Fibroblast of villous mesenchyme (primary cell): ENCODE measurements around the gene JUND. TPM values are rescaled to one million over a fixed set of nuclear protein-coding genes. Genes with fewer than 3 reads are reported as not detected.

Source experiments
- DNase-seq: peaks from one replicate; pipeline ENCODE4 v3.0.0-alpha.2; 2010; ENCODE audit warnings: low read depth
- H3K4me3 ChIP-seq: 2 replicates; pipeline ENCODE4 v1.5.1; 2011; ENCODE audit warnings: low read depth, mild to moderate bottlenecking, low read length
- total RNA-seq: library from RNA; depleted of rRNA; stranded (reverse); fragments of >200 nt; gene quantifications from 2 replicates; pipeline ENCODE4 v1.2.3, GENCODE V29; 2012
- TF ChIP-seq, protein P1 (sequence below): IDR thresholded peaks from 2 replicates; pipeline ENCODE4 v1.5.1; 2012; ENCODE audit warnings: low read depth, mild to moderate bottlenecking, low read length; ENCODE audit not compliant: insufficient read depth

JUND gene
- total RNA-seq, 1 donor = 111 TPM

DNA sequence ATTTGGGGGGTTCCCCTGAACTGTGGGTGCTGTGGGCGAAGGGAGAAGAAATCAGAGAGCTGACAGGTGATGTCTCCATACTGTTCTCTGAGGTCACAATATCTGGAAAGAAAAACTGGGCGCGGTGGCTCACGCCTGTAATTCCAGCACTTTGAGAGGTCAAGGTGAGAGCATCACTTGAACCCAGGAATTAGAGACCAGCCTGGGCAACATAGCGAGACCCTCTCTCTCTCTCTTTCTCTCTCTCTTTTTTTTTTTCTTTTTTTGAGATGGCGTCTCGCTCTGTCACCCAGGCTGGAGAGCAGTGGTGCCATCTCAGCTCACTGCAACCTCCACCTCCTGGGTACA lies 29.1 kb downstream of the JUND start:
- TF ChIP-seq, protein P1, sequence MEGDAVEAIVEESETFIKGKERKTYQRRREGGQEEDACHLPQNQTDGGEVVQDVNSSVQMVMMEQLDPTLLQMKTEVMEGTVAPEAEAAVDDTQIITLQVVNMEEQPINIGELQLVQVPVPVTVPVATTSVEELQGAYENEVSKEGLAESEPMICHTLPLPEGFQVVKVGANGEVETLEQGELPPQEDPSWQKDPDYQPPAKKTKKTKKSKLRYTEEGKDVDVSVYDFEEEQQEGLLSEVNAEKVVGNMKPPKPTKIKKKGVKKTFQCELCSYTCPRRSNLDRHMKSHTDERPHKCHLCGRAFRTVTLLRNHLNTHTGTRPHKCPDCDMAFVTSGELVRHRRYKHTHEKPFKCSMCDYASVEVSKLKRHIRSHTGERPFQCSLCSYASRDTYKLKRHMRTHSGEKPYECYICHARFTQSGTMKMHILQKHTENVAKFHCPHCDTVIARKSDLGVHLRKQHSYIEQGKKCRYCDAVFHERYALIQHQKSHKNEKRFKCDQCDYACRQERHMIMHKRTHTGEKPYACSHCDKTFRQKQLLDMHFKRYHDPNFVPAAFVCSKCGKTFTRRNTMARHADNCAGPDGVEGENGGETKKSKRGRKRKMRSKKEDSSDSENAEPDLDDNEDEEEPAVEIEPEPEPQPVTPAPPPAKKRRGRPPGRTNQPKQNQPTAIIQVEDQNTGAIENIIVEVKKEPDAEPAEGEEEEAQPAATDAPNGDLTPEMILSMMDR = no peak
- no peak overlapping the region for H3K4me3 ChIP-seq
- DNase-seq = no peak

GRCh38 chr19:18251587-18252369 lies 29.6 kb downstream of the JUND start:
- no peak overlapping the region for H3K4me3 ChIP-seq
- peak; percentile 67 for DNase-seq
- TF ChIP-seq, protein P1 = peak; percentile 92

GRCh38 chr19:18249834-18250233 lies 31.6 kb downstream of the JUND start:
- TF ChIP-seq, protein P1 = no peak
- no peak for DNase-seq
- no peak overlapping the region for H3K4me3 ChIP-seq

- TF ChIP-seq, protein P1 = no peak
- DNase-seq = no peak
- no peak overlapping the region for H3K4me3 ChIP-seq
Measured at GRCh38 chr19:18245297-18245696, 36.1 kb downstream of the JUND start.

- TF ChIP-seq, protein P1 = no peak
- DNase-seq = no peak
- H3K4me3 ChIP-seq = no peak overlapping the region
Measured at GRCh38 chr19:18239303-18239702, 42.1 kb downstream of the JUND start.

DNA sequence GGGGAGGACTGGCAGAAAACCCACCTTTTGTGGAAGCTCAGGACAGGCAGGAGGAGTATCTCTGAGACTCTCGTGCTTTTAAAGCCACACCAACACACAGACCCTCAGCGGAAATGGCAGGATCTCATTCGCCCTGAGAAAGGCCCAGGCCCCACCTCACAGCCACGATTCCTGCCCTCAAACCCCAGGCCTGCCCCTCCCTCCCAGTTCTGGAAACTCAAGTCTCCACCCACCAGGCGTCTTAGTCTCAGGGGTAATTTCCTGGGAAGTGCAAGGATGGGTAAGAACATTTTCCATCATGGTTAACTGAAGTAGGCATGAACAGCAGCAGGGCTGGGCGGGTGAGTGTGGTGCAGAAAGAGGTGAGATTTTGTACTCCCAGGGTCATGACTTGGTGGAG lies 47.2 kb downstream of the JUND start:
- no peak overlapping the region for H3K4me3 ChIP-seq
- DNase-seq = no peak
- TF ChIP-seq, protein P1 = no peak

GRCh38 chr19:18233224-18233825 lies 48.1 kb downstream of the JUND start:
- peak; percentile 57 for DNase-seq
- TF ChIP-seq, protein P1 = no peak

More at GRCh38 chr19:18233224-18233825, 48.1 kb downstream of the JUND start:
- H3K4me3 ChIP-seq = no peak overlapping the region
